Type B pancreatic cell (in vitro differentiated cells): ENCODE data around the gene HSD17B7. TPM values are rescaled to one million over a fixed set of nuclear protein-coding genes. Genes with fewer than 3 reads are reported as not detected.

Source experiments
- DNase-seq: peaks from one replicate; pipeline ENCODE4 v3.0.0; 2021; ENCODE audit warnings: mixed read lengths; ENCODE audit not compliant: unreplicated experiment; ENCODE audit errors: extremely low spot score
- H3K27ac Mint-ChIP-seq: 2 replicates; pipeline ENCODE4 v1.8.0; 2021; ENCODE audit warnings: mild to moderate bottlenecking, mixed read lengths
- H3K27me3 Mint-ChIP-seq: 2 replicates; pipeline ENCODE4 v1.8.0; 2021; ENCODE audit warnings: mixed read lengths
- H3K36me3 Mint-ChIP-seq: 2 replicates; pipeline ENCODE4 v1.8.0; 2021; ENCODE audit warnings: mixed read lengths
- H3K4me1 Mint-ChIP-seq: one replicate; pipeline ENCODE4 v1.8.0; 2021; ENCODE audit warnings: mixed read lengths; ENCODE audit not compliant: unreplicated experiment
- H3K4me3 Mint-ChIP-seq: 2 replicates; pipeline ENCODE4 v1.8.0; 2021; ENCODE audit warnings: mild to moderate bottlenecking, mixed read lengths
- H3K9me3 Mint-ChIP-seq: 2 replicates; pipeline ENCODE4 v1.8.0; 2021; ENCODE audit warnings: mixed read lengths
- total RNA-seq: library from RNA; stranded (reverse); gene quantifications from 2 replicates; pipeline ENCODE4 v1.2.1, GENCODE V29; 2021; ENCODE audit warnings: low replicate concordance
- TF ChIP-seq, protein P1 (sequence below): fragments of 200-600 bp; sonication (generic); conservative IDR thresholded peaks from 2 replicates; pipeline ENCODE4 v1.5.0; 2021; ENCODE audit warnings: antibody characterized with exemption, mild to moderate bottlenecking

Gene HSD17B7
- total RNA-seq, 1 donor from 2014 or later, result 21.7 TPM

GRCh38 chr1:162859191-162859590 is 68.7 kb downstream of the HSD17B7 start:
- Mint-ChIP-seq H3K27ac (no peak overlapping the region), H3K36me3 (no peaks in the 10 kb centered on the region), H3K27me3 (no peaks in the 10 kb centered on the region), H3K4me1 (peaks cover 6% of the 10 kb centered on the region), H3K9me3 (no peaks in the 10 kb centered on the region), H3K4me3 (no peak overlapping the region)
- TF ChIP-seq, protein P1, sequence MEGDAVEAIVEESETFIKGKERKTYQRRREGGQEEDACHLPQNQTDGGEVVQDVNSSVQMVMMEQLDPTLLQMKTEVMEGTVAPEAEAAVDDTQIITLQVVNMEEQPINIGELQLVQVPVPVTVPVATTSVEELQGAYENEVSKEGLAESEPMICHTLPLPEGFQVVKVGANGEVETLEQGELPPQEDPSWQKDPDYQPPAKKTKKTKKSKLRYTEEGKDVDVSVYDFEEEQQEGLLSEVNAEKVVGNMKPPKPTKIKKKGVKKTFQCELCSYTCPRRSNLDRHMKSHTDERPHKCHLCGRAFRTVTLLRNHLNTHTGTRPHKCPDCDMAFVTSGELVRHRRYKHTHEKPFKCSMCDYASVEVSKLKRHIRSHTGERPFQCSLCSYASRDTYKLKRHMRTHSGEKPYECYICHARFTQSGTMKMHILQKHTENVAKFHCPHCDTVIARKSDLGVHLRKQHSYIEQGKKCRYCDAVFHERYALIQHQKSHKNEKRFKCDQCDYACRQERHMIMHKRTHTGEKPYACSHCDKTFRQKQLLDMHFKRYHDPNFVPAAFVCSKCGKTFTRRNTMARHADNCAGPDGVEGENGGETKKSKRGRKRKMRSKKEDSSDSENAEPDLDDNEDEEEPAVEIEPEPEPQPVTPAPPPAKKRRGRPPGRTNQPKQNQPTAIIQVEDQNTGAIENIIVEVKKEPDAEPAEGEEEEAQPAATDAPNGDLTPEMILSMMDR, result no peak
- no peak for DNase-seq

- H3K4me1 Mint-ChIP-seq, result peaks cover 6% of the 10 kb centered on the region
- DNase-seq, result no peak
- H3K27me3 Mint-ChIP-seq, result no peaks in the 10 kb centered on the region
- no peaks in the 10 kb centered on the region for H3K36me3 Mint-ChIP-seq
- H3K27ac Mint-ChIP-seq, result no peak within 1 kb of the TSS
- H3K9me3 Mint-ChIP-seq, result no peaks in the 10 kb centered on the region
- TF ChIP-seq, protein P1, result no peak
- no peak within 1 kb of the TSS for H3K4me3 Mint-ChIP-seq
Observed at GRCh38 chr1:162861101-162861500, 70.6 kb downstream of the HSD17B7 start, which contains the start of gene CCDC190. Gene CCDC190, minus strand, starts transcription at chr1:162861175. Its CDS starts 1,529 bp downstream, at chr1:162859646.

- H3K4me1 Mint-ChIP-seq, result peaks cover 6% of the 10 kb centered on the region
- no peaks in the 10 kb centered on the region for H3K9me3 Mint-ChIP-seq
- no peaks in the 10 kb centered on the region for H3K36me3 Mint-ChIP-seq
- no peak overlapping the region for H3K27ac Mint-ChIP-seq
- no peak overlapping the region for H3K4me3 Mint-ChIP-seq
- TF ChIP-seq, protein P1, result no peak
- no peaks in the 10 kb centered on the region for H3K27me3 Mint-ChIP-seq
- DNase-seq, result no peak
Observed at GRCh38 chr1:162861625-162862024, 71.1 kb downstream of the HSD17B7 start.

Other genes starting within 250 kb of the HSD17B7 start
- 26.8 and 31.6 TPM in 2 replicates for gene UAP1, start 229.0 kb upstream of the HSD17B7 start, total RNA-seq
- gene DDR2, start 158.2 kb upstream of the HSD17B7 start, total RNA-seq, result 1.8 and 54.4 TPM in 2 replicates
- gene CCDC190, start 70.5 kb downstream of the HSD17B7 start, total RNA-seq, result 0.14 TPM in 1 of 2 replicates, not detected in the other